Superior temporal gyrus (tissue), 1 donor: ENCODE data around the gene ALDH1L1.

Experiments
- DNase-seq: peaks from one replicate; pipeline ENCODE4 v3.0.0-alpha.2; 2016; ENCODE audit errors: extremely low spot score

ALDH1L1 gene

DNA sequence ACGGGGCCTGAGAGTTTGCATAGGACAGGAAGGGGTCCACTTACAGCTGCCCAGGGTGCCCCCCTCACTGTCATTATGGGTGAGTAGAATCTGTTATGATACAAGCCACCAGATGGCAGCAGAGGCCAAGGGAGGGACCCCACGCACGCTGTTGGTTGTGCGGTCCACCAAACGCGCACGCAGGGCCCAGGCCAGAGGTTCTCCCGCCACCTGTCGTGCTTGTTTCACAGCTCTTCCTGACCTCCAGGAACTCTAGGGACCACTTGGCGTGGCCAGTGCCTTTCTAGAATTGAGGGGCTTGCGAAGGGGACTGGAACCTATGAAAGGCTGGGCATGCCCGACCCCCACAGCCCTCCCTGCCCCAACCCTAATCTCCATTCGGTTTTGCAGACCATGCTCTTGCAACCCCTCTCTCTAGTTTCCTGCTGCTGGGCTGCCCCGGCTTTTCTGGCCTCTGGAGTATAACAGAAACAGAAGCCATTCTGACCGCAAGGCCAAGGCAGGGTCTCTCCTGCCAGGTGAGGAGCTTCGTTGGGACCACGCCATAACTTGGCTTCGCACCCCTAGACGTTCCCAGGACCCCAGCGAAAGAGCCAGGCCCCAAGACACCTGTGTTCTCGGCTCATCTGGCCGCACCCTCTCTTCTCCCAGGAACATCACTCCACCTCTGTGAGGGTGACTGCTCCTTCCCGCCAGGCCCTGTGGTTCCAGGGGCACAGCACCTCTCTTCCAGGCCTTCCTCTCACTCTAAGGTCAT lies 46.0 kb downstream of the ALDH1L1 start:
- DNase-seq = peak; percentile 78

GRCh38 chr3:126133606-126134005 lies 46.8 kb downstream of the ALDH1L1 start:
- no peak for DNase-seq

DNA sequence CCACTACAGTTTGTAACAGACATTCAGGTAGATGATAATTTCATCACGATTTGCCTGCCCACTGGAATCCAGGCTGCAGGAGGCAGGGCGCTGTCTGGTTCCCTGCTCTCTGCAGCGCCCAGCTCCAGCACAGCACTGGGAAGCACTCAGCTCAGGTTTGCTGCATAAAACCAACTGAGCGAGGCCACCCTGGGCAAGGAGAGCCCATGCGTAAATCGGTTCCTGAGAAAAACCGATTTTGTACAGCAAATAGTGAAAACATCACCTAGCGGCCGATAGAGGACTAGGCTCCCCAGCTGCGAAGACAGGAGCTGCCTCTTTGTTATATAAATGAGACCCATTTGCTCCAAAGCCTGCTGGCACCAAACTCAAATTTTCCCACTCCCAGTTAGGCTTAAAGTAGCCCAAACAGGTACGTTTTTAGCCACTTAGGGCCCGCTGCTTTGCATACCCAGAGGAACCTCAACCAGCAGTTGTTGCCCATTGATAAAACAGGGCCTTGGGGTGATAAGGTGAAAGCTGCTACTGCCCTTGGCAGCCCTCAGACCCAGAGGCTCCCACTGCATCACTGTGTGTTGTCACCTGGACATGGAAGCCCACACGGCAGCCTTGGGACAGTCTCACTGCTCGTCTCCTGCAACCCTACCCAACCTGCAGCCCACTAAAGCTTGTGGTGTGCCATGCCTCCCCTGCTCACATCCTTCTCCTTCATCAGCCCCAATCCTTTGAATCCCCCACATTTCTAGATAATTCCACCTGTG lies 47.5 kb downstream of the ALDH1L1 start:
- DNase-seq = peak; percentile 32

DNA sequence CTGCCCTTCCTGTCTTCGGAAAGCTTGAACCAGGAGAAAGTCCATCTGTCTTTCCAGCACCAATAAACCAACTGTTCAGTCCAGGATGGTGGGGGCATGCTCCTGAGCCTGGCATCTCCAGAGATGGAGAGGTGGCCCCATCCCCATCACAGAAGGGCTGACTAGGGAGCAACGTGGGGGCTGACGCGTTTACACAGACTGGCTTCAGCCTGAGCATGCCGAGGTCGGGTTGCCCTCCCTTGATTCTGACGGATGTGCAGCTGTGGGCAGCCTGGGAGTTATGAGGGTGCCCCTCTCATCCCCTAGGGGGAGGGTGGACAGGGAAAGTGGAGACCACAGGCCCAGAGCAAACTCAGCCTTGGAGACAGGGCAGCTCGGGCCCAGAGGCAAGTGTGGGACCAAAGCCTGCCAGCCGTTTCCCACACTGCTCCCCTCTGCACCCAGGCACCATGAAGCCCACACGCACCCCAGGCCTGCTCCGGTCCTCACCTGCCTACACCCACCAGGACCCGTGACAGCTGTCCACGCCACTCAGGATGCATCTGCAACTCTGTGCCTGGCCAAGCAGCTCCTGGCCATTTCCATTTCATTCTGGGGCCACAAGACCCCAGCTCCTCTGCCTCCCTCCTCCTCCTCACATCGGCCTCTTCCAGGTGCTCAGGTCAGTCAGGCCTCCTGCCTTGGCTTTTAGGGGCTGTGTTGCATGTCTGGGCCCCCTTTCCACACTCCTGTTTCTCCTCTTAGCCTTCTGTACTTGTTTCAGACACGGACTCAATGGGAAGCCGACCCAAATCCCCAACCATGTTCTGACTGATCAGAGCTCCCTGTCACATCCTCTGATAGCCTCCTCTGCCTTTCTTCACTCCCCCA lies 48.3 kb downstream of the ALDH1L1 start:
- no peak for DNase-seq

- no peak for DNase-seq
Measured at GRCh38 chr3:126130981-126131745, 49.2 kb downstream of the ALDH1L1 start.

DNA sequence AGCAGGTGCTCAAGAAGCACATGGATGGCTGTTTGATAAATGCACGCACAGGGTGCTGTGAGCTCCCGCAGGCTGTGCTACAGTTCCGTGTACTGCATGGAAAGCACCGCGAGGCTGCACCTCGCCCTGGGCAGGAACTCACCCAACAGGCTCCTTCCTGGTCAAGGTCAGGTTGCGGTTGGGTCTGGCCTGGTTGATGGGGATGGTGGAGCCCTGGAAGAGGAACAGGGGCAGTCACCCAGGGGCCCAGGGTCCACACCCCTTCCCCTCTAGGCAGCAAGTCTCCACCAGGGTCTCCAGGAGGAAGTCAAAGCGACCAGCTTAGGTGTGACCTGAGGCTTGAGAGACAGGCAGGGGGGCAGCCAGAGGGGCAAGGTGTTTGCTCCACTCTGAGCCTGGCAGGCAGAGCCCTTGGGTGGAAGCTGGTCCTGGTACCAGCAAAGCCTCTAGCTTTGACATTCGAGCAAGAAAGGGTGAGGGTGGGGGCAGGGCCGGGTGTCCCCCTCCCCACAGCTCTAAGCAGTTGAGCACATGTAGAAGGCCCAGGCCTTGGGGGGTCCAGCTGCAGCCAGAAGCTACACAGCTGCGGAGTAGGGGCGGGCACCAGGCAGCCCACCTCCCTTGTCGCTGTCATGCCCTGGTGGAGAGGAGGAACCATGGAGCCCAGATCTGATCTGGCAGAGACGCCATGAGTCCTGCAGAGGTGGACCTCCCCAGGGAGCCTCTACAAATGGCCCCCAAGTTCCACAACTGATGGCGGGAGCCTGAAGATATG lies 50.1 kb downstream of the ALDH1L1 start:
- DNase-seq = no peak

GRCh38 chr3:126129398-126129891 lies 50.9 kb downstream of the ALDH1L1 start:
- no peak for DNase-seq

GRCh38 chr3:126128504-126129397 lies 51.6 kb downstream of the ALDH1L1 start:
- DNase-seq = no peak

- DNase-seq = no peak
Measured at GRCh38 chr3:126127904-126128303, 52.5 kb downstream of the ALDH1L1 start.

- DNase-seq = no peak
Measured at GRCh38 chr3:126127452-126127851, 52.9 kb downstream of the ALDH1L1 start.

GRCh38 chr3:126126811-126127431 lies 53.5 kb downstream of the ALDH1L1 start:
- no peak for DNase-seq

GRCh38 chr3:126126286-126126685 lies 54.1 kb downstream of the ALDH1L1 start:
- no peak for DNase-seq

DNA sequence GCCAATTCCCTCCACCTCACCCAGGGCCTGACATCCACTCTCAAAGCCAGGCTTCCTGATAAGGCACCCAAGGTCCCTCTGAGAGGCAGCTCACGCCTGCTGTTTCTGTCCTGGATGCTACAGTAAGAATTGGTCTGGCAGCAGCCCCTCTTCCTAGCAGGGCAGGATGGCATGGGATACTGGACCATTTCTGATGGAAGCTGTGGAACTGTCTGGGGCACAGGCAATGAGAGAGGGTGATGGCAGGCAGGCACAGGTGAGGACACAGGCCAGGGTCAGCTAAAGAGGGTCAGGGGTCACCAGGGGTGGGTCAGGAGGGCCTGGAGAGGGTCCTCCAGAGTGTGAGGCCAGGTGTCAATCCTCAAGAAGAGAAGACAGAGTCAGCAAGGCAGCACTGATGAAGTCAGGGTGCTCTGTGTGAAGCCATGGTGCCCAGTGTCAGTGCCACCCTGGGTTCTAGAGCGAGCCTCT lies 54.6 kb downstream of the ALDH1L1 start:
- no peak for DNase-seq

GRCh38 chr3:126125341-126125740 lies 55.0 kb downstream of the ALDH1L1 start:
- DNase-seq = no peak

- DNase-seq = no peak
Measured at GRCh38 chr3:126124896-126125295, 55.5 kb downstream of the ALDH1L1 start.

DNA sequence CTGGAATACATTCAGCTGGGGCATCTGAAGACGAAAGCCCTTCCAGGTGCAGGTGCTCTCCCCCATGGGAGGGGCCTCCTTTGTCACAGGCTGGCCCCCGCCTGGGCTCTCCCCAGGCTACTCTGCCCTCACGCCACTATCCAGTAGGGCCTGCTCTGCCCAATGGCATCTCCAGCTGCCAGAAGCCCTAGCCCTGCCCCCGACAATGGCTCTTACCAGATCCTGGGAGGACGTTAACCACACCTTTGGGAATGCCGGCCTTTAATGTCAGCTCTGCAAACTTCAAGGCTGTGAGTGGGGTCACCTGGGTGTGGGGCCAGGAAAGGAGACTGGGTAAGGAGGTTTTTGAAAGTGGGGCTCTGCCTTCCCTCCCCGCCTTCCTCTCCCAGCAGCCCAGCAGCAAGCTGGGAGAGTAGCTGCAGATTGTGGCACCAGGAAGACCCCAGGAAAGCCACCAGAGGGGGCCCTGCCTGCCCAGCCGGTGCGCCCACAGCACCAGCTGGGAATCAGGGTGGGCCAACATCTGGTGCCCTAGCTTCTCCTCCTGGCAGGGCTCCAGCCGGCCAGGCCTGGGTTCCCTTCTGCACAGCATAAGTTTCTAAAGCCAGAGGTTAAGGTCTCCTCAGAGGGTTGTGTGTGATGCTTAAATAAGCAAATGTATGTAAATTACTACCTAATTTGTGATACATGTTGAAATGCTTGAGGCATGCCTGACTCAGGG lies 56.1 kb downstream of the ALDH1L1 start:
- no peak for DNase-seq

GRCh38 chr3:126121632-126122031 lies 58.8 kb downstream of the ALDH1L1 start:
- DNase-seq = no peak

- DNase-seq = no peak
Measured at GRCh38 chr3:126121074-126121473, 59.3 kb downstream of the ALDH1L1 start.
